ENCODE data around the gene EEPD1. TPM values are rescaled to one million over a fixed set of nuclear protein-coding genes. Genes with fewer than 3 reads are reported as not detected.

EEPD1 gene
- total RNA-seq, 1 experiment from 2014 or later: 5.0 TPM

- no peak overlapping the region for H2BK20ac ChIP-seq (ENCODE audit: low read depth, low read length, poor library complexity, severe bottlenecking)
- H3K27ac ChIP-seq (ENCODE audit: insufficient read length, low read depth, low read length): no peak overlapping the region
- no peak overlapping the region for H2AK5ac ChIP-seq (ENCODE audit: insufficient read length, low read length)
- H3K4ac ChIP-seq (ENCODE audit: low read depth, low read length): no peak overlapping the region
- H2BK5ac ChIP-seq (ENCODE audit: insufficient read length, low read length): no peak overlapping the region
- no peak overlapping the region for H2BK120ac ChIP-seq (ENCODE audit: low read depth, low read length, poor library complexity, severe bottlenecking)
- Mint-ChIP-seq H3K4me3 (no peak overlapping the region), H3K27ac (no peak overlapping the region), H3K4me1 (peaks cover 0 to 7% of the 10 kb centered on the region in 2 experiments; a peak in 2 of 4 replicates), H3K36me3 (ENCODE audit: insufficient read depth in 1 of 3, low read depth in 3 of 3) (peaks cover 0 to 5% (median 3%) of the 10 kb centered on the region in 3 experiments; a peak in 2 of 7 replicates), H3K9me3 (peaks cover 11% of the 10 kb centered on the region in 2 experiments; a peak in 4 of 5 replicates), H3K27me3 (ENCODE audit: low read depth) (no peaks in the 10 kb centered on the region)
- H4K20me1 ChIP-seq (ENCODE audit: control insufficient read depth, insufficient read depth, insufficient read length): no peaks in the 10 kb centered on the region
- no CpG with 5 or more reads among the region's 4 CpGs for WGBS (ENCODE audit: extremely low coverage, insufficient read length, low lambda C conversion rate)
- no peak overlapping the region for H3K56ac ChIP-seq (ENCODE audit: insufficient read length, low read depth, low read length)
- H4K8ac ChIP-seq (replicated peaks; ENCODE audit: insufficient read length, low read depth, low read length): no peak overlapping the region
- no peaks in the 10 kb centered on the region for H3K79me2 ChIP-seq (ENCODE audit: insufficient read depth, low read length)
- no peak overlapping the region for H3K14ac ChIP-seq (ENCODE audit: insufficient read depth, low read length)
- no peak overlapping the region for H3K23ac ChIP-seq (ENCODE audit: insufficient read length, low read depth, low read length)
- no peak overlapping the region for H3K4me2 ChIP-seq (ENCODE audit: insufficient read depth, insufficient read length, low read length)
- no peak overlapping the region for H3T11ph ChIP-seq (ENCODE audit: low read length)
- H3K18ac ChIP-seq (ENCODE audit: insufficient read length, low read depth, low read length): no peak overlapping the region
- H2AFZ ChIP-seq (ENCODE audit: low read length): no peak overlapping the region
- no peaks in the 10 kb centered on the region for H3K79me1 ChIP-seq (ENCODE audit: insufficient read depth, low read depth, low read length, poor library complexity, severe bottlenecking)
- H3K4me1 ChIP-seq (ENCODE audit: insufficient read depth, low read length): no peaks in the 10 kb centered on the region
- no peak overlapping the region for H2BK12ac ChIP-seq (ENCODE audit: insufficient read length, low read depth, low read length)
- H3K9me3 ChIP-seq (ENCODE audit: control insufficient read depth, low read depth, low read length): no peaks in the 10 kb centered on the region
- no peak overlapping the region for H4K91ac ChIP-seq (ENCODE audit: insufficient read length, low read depth, low read length)
- no peaks in the 10 kb centered on the region for H3K27me3 ChIP-seq (ENCODE audit: insufficient read depth, low read length)
- no peak overlapping the region for H2BK15ac ChIP-seq (ENCODE audit: low read depth, low read length)
- no peak overlapping the region for H4K5ac ChIP-seq (ENCODE audit: insufficient read length, low read depth, low read length)
- H3K9ac ChIP-seq (ENCODE audit: extremely low read depth, insufficient read length, low read length): no peak overlapping the region
- H3K23me2 ChIP-seq (ENCODE audit: insufficient read length, low read depth, low read length, poor library complexity, severe bottlenecking): no peaks in the 10 kb centered on the region
- no peak for TF ChIP-seq CTCF (conservative IDR thresholded peaks at IDR 0.05)
- no peak for DNase-seq
Measured at GRCh38 chr7:36336390-36336789, 183.3 kb downstream of the EEPD1 start.

All from H9 (cell line).